Posterior cingulate gyrus (tissue), 11 donors: ENCODE data around the gene DHDH.
"Not testable (repeated sequence)": the region's sequence is repeated elsewhere in the genome, so short reads cannot be mapped to it uniquely, and the experiment has no call there.

ENCODE experiments used
- DNase-seq, 10 donors: peaks; one replicate each; pipeline versions ENCODE4 v3.0.0 to v3.0.0-alpha.2; 2020 to 2021; ENCODE audit warnings: mixed read lengths in 3 of 10
- intact Hi-C: fragments of 100-400 bp; cut with DNase I; formaldehyde crosslinking; loops from one replicate; pipeline ENCODE4 v1.15.1; 2023

The DHDH gene

GRCh38 chr19:48933382-48933932, at the start of gene DHDH:
DHDH (plus strand) TSS chr19:48933699; CDS start chr19:48933722, 23 bp downstream.
- intact Hi-C loops = no loop called here
- DNase-seq = peak; percentile 36 to 96 (median 72)

DNA sequence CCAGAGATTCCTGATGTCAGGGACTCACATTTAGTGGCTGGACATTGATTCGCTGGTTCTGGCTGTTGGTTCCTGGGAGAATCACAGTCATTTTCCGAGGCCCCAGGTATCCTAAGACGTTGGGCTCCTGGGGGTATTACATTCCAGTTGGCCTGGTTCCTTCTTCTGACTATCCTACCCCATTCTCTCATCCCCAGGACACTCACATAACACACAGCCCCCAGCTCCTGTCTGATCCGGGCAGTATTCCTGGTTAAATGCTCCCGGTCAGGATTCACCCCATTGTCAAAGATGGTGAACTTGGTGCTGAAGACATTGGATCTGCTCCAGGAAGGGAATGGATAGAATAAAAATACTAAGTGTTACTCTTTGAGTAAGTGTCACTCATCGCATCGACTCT, 49.8 kb upstream of the DHDH start:
- no peak for DNase-seq
- intact Hi-C loops = no loop called here

GRCh38 chr19:48887861-48888612, 45.5 kb upstream of the DHDH start:
- DNase-seq = no peak
- intact Hi-C loops = no loop called here

GRCh38 chr19:48889496-48889895, 44.0 kb upstream of the DHDH start:
- DNase-seq = not testable (repeated sequence)

DNA sequence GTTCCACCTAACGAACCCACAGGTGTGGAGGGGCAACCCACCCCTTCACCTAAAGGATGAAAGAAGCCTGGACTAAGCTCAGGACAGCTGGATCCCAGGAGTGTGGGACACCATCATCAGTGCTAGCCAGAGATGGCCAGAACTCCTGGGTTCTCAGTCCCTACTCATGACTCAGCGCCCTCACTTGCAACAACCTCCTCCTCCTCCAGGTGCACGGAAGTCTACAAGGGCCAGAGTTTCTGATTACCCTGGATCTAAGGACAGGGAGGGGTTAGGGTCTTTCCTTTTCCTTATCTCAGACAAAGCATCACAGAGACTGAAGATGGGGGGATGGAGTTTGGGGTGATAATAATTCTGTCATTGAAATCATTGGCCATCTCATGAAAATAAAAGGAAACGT, 42.9 kb upstream of the DHDH start:
- intact Hi-C loops = no loop called here

More at GRCh38 chr19:48889496-48889895, 44.0 kb upstream of the DHDH start:
- intact Hi-C loops = not testable (repeated sequence)

DNA sequence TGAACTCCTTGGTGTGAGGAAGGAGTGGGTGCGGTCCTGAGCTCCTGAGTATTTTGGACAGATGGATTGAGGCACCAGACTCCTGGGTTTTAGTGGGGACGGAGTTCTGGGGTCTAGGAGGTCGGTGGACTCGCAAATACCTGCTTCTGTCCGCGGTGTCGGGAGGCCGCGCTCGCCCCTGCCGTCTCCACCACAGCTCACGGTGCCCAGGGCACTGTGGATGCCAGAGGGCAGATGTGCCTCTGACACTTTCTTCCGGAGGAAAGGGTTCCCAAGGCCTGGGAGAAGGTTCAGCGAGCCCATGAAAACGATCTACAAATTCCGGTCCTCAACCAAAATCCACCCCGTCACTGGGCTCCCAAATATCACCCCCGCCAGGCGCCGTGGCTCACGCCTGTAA, 38.3 kb upstream of the DHDH start:
- intact Hi-C loops = no loop called here

More for the DNA sequence above, 42.9 kb upstream of the DHDH start:
- no peak for DNase-seq

DNA sequence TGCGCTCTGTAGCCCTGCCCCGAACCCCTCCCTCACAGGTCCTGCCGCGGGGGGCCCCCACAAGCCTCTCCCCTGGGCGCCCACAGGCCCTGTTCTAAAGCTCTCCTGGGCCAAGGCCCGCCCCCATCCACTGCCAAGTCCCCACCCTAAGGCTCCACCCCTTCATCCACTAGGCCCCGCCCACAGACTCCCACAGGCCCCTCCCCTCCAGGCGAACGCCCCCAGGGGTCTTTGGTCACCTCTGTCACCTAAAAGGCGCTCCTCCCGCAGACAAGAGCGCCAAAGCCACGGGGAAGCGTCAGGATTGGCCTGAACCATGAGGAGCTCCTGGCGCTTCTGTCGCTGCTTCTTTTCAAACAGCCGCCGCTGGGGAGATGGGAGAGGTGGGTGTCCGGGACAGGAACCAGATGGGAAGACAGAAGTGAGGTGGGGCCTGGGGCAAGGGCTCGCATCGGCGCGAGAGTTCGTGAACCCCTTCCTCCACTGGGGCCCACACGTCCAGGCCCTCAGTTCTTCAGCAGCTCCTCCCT, 37.2 kb upstream of the DHDH start:
- DNase-seq = peak in 9 of 10 donors; percentile 23 to 96 (median 64)
- intact Hi-C loops = no loop called here

More for the DNA sequence above, 38.3 kb upstream of the DHDH start:
- DNase-seq = no peak

DNA sequence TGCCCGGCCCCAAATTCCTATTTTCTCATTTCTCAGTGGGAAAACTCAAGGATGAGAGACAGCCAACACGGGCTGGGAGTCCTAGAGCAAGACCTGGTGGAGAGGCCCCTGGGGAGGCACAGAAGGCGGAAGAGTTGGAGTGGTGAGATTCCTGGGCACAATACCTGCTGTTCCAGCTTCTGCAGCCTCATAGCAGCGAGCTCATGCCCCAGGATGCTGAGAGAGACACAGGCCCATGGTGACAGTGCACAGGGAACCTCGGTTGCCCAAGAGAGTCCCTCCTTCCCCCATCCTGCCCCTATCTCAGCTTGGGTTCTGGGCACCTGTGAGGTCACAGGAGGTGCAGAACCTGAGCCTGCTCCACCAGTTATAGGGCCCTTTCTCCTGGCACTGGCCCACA, 36.3 kb upstream of the DHDH start:
- intact Hi-C loops = no loop called here
- no peak for DNase-seq

DNA sequence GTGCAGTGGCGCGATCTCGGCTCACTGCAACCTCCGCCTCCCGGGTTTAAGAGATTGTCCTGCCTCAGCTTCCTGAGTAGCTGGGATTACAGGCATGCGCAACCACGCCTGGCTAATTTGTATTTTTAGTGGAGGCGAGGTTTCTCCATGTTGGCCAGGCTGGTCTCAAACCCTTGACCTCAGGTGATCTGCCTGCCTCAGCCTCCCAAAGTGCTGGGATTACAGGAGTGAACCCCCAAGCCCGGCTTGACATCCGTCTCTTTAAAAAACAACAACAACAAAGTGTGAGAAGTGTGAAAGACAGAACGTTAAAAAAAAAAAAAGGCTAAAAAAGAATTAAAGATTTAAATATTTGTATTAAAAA, 34.1 kb upstream of the DHDH start:
- intact Hi-C loops = not testable (repeated sequence)

GRCh38 chr19:48899781-48900476, 33.6 kb upstream of the DHDH start, which contains the start of gene NUCB1:
NUCB1 (plus strand) TSS chr19:48900312; CDS start chr19:48900797, 485 bp downstream.
- peak; percentile 96 to 100 (median 99) for DNase-seq
- intact Hi-C loops = loop anchor here (10.0 kb wide), 1 partner anchor 65 kb away; the partner anchor contains the start of gene FTL

More for the DNA sequence above, 34.1 kb upstream of the DHDH start:
- not testable (repeated sequence) for DNase-seq

DNA sequence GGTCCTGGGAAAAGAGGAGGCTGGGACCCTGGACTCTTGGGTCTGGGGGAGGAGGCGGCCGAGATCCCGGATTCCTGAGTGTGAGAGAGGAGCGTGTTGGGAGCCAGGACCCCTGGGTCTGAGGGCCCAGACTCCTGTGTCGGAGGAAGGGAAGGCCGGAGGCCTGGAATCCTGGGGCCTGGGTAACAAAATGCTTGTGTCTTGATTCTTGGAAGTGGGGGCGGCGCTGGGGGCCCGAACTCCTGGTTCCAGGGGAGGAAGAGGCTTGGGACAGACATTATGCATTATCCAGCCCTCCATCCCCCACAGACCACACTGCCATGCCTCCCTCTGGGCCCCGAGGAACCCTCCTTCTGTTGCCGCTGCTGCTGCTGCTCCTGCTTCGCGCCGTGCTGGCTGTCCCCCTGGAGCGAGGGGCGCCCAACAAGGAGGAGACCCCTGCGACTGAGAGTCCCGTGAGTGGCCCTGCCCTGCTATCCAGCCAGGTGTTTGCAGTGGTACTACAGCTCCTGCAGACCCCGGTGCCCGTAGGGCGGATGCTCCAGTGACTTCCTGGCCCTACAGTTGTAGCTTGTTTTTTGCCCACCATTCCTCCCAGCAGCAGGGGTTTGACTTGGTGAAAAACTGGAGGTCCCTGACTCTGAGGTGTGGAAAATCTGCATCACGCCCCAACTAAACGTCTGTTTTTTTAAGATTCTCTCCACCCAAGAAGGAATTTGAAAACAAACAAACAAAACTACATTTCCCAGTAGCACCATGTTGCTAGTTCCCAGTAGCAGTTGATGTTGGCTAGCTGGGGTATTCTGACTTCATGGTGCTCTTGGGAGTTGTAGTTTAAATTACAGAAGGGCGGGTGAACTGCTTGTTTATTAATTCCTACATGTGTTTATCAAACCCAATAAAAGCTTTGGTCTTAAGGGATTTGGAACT, 32.8 kb upstream of the DHDH start:
- intact Hi-C loops = loop anchor here (10.0 kb wide), 1 partner anchor 64 kb away; the partner anchor contains the start of gene FTL
- DNase-seq = peak in 2 of 10 donors; percentile 85 to 87

- not testable (repeated sequence) for DNase-seq
- intact Hi-C loops = loop anchor here (10.0 kb wide), 1 partner anchor 63 kb away; the partner anchor contains the start of gene FTL
Observed at GRCh38 chr19:48902291-48902690, 31.2 kb upstream of the DHDH start.

- DNase-seq = not testable (repeated sequence)
- intact Hi-C loops = loop anchor here (10.0 kb wide), 1 partner anchor 61 kb away; the partner anchor contains the start of gene FTL
Observed at GRCh38 chr19:48903788-48904187, 29.7 kb upstream of the DHDH start.

GRCh38 chr19:48905664-48906063, 27.8 kb upstream of the DHDH start:
- no peak for DNase-seq
- intact Hi-C loops = loop anchor here (10.0 kb wide), 1 partner anchor 59 kb away; the partner anchor contains the start of gene FTL

DNA sequence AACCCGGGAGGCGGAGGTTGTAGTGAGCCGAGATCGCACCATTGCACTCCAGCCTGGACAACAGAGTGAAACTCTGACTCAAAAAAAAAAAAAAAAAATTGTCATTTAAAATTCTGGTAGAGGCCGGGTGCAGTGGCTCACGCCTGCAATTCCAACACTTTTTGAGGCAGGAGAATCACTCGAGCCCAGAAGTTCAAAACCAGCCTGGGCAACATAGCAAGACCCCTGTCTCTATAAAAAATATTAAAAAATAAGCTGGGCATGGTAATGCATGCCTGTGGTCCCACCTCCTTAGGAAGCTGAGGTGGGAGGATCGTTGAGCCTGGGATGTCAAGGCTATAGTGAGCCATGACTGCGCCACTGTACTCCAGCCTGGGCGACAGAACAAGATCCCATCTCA, 27.2 kb upstream of the DHDH start:
- intact Hi-C loops = loop anchor here (10.0 kb wide), 1 partner anchor 58 kb away; the partner anchor contains the start of gene FTL
- no peak for DNase-seq

DNA sequence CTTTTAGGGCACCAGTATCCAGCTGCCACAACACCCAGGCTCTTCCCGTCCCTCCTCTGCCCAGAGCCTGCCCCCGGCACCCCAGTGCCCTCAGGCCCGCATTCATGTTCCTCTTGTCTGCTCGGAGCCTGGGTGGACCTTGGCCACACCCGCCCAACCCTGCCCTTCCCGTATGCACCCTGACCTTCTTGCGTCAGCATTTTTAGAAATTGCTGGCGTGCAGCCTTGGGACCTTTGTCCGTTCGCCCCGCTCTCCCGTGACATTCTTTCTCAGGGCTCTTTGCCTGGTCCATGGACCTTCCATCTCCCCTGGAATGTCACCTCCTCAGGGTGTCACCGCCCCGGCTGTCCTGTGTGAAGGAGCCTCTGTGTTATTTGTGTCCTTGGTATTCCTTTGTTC, 25.8 kb upstream of the DHDH start:
- no peak for DNase-seq
- intact Hi-C loops = loop anchor here (10.0 kb wide), 1 partner anchor 57 kb away; the partner anchor contains the start of gene FTL

- DNase-seq = not testable (repeated sequence)
- intact Hi-C loops = loop anchor here (10.0 kb wide), 1 partner anchor 55 kb away; the partner anchor contains the start of gene FTL
Observed at GRCh38 chr19:48909424-48910077, 23.9 kb upstream of the DHDH start.

DNA sequence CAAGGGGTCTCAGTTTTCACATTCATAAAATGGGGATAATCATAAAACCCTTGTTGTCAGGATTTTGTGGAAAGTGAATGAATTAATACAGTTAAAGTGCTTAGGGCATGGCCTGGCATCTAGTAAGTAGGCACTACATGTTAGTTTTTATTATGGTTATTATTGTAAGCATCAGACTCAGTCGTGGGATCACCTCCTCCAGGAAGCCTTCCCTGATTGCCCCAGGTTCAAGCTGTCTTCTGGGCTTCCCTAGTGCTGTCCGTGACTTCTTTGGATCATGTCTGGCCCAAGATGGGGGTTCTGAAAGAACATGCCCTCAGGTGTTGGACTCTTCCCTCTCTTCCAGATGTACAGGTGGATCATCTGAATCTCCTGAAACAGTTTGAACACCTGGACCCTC, 22.7 kb upstream of the DHDH start:
- DNase-seq = no peak
- intact Hi-C loops = no loop called here
